Trophoblast cell (in vitro differentiated cells and primary cell): Measurements from ENCODE around the gene TNF.

Source experiments
- DNase-seq, 2 donors: peaks; one replicate each; pipeline ENCODE4 v3.0.0-alpha.2; 2016
- H2AFZ ChIP-seq: 2 replicates; pipeline ENCODE4 v1.6.1; 2013; ENCODE audit warnings: low read length, moderate library complexity, mild to moderate bottlenecking; ENCODE audit not compliant: insufficient read depth, poor library complexity
- H2AK5ac ChIP-seq: 2 replicates; pipeline ENCODE4 v1.6.1; 2013; ENCODE audit warnings: mild to moderate bottlenecking, low read length
- H2BK120ac ChIP-seq: 2 replicates; pipeline ENCODE4 v1.6.1; 2013; ENCODE audit warnings: low read length, mild to moderate bottlenecking, moderate library complexity; ENCODE audit not compliant: insufficient read depth, poor library complexity
- H2BK12ac ChIP-seq: 2 replicates; pipeline ENCODE4 v1.6.1; 2013; ENCODE audit warnings: mild to moderate bottlenecking, low read length, moderate library complexity
- H2BK5ac ChIP-seq: 2 replicates; pipeline ENCODE4 v1.6.1; 2013; ENCODE audit warnings: low read length, low read depth, moderate library complexity, mild to moderate bottlenecking; ENCODE audit not compliant: poor library complexity
- H3K14ac ChIP-seq: 2 replicates; pipeline ENCODE4 v1.6.1; 2013; ENCODE audit warnings: mild to moderate bottlenecking, low read length
- H3K18ac ChIP-seq: 2 replicates; pipeline ENCODE4 v1.6.1; 2013; ENCODE audit warnings: mild to moderate bottlenecking, low read length
- H3K23ac ChIP-seq: 2 replicates; pipeline ENCODE4 v1.6.1; 2013; ENCODE audit warnings: low read length
- H3K27ac ChIP-seq: 2 replicates; pipeline ENCODE4 v1.5.1; 2013; ENCODE audit warnings: low read depth, mild to moderate bottlenecking, inconsistent platforms, low read length, moderate library complexity
- H3K27me3 ChIP-seq: 2 replicates; pipeline ENCODE4 v1.6.1; 2013; ENCODE audit warnings: inconsistent platforms, mild to moderate bottlenecking, low read length, moderate library complexity; ENCODE audit not compliant: insufficient read depth
- H3K36me3 ChIP-seq, 2 experiments: 1 replicate in 1 of 2; 2 replicates in 1 of 2; pipeline ENCODE4 v1.6.1; 2013; ENCODE audit warnings: low read length in 2 of 2, mild to moderate bottlenecking in 2 of 2, moderate library complexity in 1 of 2; ENCODE audit not compliant: insufficient read depth in 2 of 2, control insufficient read depth in 1 of 2
- H3K4ac ChIP-seq: 2 replicates; pipeline ENCODE4 v1.6.1; 2013; ENCODE audit warnings: low read depth, mild to moderate bottlenecking, low read length, moderate library complexity
- H3K4me1 ChIP-seq, 2 experiments: 1 replicate in 1 of 2; 2 replicates in 1 of 2; pipeline ENCODE4 v1.6.1; 2013; ENCODE audit warnings: low read length in 2 of 2, mild to moderate bottlenecking in 2 of 2, moderate library complexity in 1 of 2; ENCODE audit not compliant: insufficient read depth in 2 of 2, control insufficient read depth in 1 of 2
- H3K4me2 ChIP-seq: 2 replicates; pipeline ENCODE4 v1.6.1; 2013; ENCODE audit warnings: inconsistent platforms, mild to moderate bottlenecking, low read length, moderate library complexity
- H3K4me3 ChIP-seq: 2 replicates; pipeline ENCODE4 v1.5.1; 2013; ENCODE audit warnings: mild to moderate bottlenecking, low read depth, low read length, inconsistent platforms
- H3K79me1 ChIP-seq: one replicate; pipeline ENCODE4 v1.6.1; 2013; ENCODE audit warnings: low read length
- H3K79me2 ChIP-seq: 2 replicates; pipeline ENCODE4 v1.6.1; 2013; ENCODE audit warnings: low read length, mild to moderate bottlenecking; ENCODE audit not compliant: control insufficient read depth, insufficient read depth, poor library complexity
- H3K9ac ChIP-seq: 2 replicates; pipeline ENCODE4 v1.6.1; 2013; ENCODE audit warnings: mild to moderate bottlenecking, low read length
- H3K9me3 ChIP-seq: 2 replicates; pipeline ENCODE4 v1.6.1; 2013; ENCODE audit warnings: low read depth, mild to moderate bottlenecking, control low read depth, inconsistent platforms, low read length; ENCODE audit not compliant: insufficient read depth
- H4K12ac ChIP-seq: 2 replicates; pipeline ENCODE4 v1.6.1; 2013; ENCODE audit warnings: low read depth, mild to moderate bottlenecking, low read length, moderate library complexity
- H4K8ac ChIP-seq: 2 replicates; pipeline ENCODE4 v1.6.1; 2013; ENCODE audit warnings: low read depth, mild to moderate bottlenecking, low read length, moderate library complexity
- H4K91ac ChIP-seq: one replicate; pipeline ENCODE4 v1.6.1; 2013; ENCODE audit warnings: low read depth, mild to moderate bottlenecking, low read length, moderate library complexity
- WGBS: extraction: QIAGEN DNeasy Blood & Tissue Kit; methylation state at CpG from one replicate; pipeline ENCODE4 v1.1.7; 2013; ENCODE audit warnings: missing lambda C conversion rate; ENCODE audit not compliant: insufficient read length, insufficient coverage; ENCODE audit errors: extremely low coverage; 5-methylcytosine and 5-hydroxymethylcytosine counted together

The TNF gene

DNA sequence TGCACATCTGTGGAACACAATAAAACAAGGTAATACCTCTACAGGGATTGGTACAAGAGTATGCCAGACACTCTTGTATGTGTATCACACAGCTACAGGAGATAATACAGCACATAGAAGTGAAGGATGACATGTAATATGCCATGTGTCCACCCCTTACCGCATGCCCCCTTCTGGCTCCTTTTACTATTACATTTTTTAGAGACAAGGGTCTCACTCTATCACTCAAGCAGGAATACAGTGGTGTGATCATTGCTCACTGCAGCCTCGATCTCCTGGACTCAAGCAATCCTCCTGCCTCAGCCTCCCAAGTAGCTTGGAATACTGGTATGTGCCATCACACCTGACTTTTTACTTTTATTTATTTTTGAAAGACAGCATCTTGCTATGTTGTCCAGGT lies 21.6 kb downstream of the TNF start:
- Histone ChIP-seq H2BK120ac (no peak overlapping the region), H4K91ac (no peak overlapping the region), H3K4ac (no peak overlapping the region), H3K23ac (no peak overlapping the region), H2AFZ (no peak overlapping the region), H3K36me3 (no peaks in the 10 kb centered on the region), H3K9ac (no peak overlapping the region), H2BK5ac (no peak overlapping the region), H2BK12ac (no peak overlapping the region), H3K4me1 (no peaks in the 10 kb centered on the region), H3K18ac (no peak overlapping the region), H3K79me1 (no peaks in the 10 kb centered on the region), H4K12ac (no peak overlapping the region), H2AK5ac (no peak overlapping the region), H3K4me2 (no peak overlapping the region), H3K79me2 (no peaks in the 10 kb centered on the region), H3K9me3 (no peaks in the 10 kb centered on the region), H3K27ac (no peak overlapping the region), H4K8ac (no peak overlapping the region), H3K4me3 (no peak overlapping the region), H3K27me3 (no peaks in the 10 kb centered on the region), H3K14ac (no peak overlapping the region)
- DNase-seq = peak in 1 of 2 donors; percentile 37
- WGBS = no CpG with 5 or more reads among the region's 2 CpGs

DNA sequence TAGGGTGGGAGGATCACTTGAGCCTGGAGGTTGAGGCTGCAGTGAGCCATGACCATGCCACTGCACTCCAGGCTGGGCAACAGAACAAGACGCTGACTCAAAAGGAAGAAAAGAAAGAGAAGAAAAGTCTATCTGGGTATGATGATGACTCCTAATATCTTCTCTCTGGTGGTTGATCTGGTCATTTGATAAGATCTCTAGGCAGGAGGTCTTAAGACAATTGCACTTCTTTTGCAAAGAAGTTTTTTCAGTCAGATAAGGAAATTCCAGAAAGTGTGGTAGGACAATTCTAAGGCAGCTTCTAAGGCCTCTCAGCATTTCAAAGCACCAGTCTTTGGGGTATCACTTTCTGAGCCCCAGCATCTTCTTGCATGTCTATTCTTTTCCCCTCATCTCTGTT lies 32.0 kb downstream of the TNF start:
- Histone ChIP-seq H3K18ac (no peak overlapping the region), H3K4me1 (no peaks in the 10 kb centered on the region), H3K4ac (no peak overlapping the region), H3K79me1 (no peaks in the 10 kb centered on the region), H2BK120ac (no peak overlapping the region), H3K36me3 (no peaks in the 10 kb centered on the region), H3K4me3 (no peak overlapping the region), H3K14ac (no peak overlapping the region), H4K12ac (no peak overlapping the region), H3K4me2 (no peak overlapping the region), H3K23ac (no peak overlapping the region), H4K91ac (no peak overlapping the region), H2AFZ (no peak overlapping the region), H3K79me2 (no peaks in the 10 kb centered on the region), H2AK5ac (no peak overlapping the region), H2BK12ac (no peak overlapping the region), H3K27me3 (no peaks in the 10 kb centered on the region), H3K9me3 (no peaks in the 10 kb centered on the region), H3K9ac (no peak overlapping the region), H4K8ac (no peak overlapping the region), H3K27ac (no peak overlapping the region), H2BK5ac (no peak overlapping the region)
- DNase-seq = no peak
- WGBS = no CpG with 5 or more reads among the region's 1 CpG

- no peak overlapping the region for H2BK12ac ChIP-seq
- no peak overlapping the region for H2AFZ ChIP-seq
- no peaks in the 10 kb centered on the region for H3K36me3 ChIP-seq
- no peaks in the 10 kb centered on the region for H3K9me3 ChIP-seq
- H3K4me2 ChIP-seq = no peak overlapping the region
- H4K8ac ChIP-seq = no peak overlapping the region
- no peak overlapping the region for H2BK5ac ChIP-seq
- H3K27me3 ChIP-seq = no peaks in the 10 kb centered on the region
- H2BK120ac ChIP-seq = no peak overlapping the region
- H3K79me1 ChIP-seq = no peaks in the 10 kb centered on the region
- H4K12ac ChIP-seq = no peak overlapping the region
- no peak overlapping the region for H3K23ac ChIP-seq
- no peak for DNase-seq
- no peak overlapping the region for H4K91ac ChIP-seq
- no peaks in the 10 kb centered on the region for H3K4me1 ChIP-seq
- no peak overlapping the region for H2AK5ac ChIP-seq
- no peak overlapping the region for H3K9ac ChIP-seq
- WGBS = no CpG with 5 or more reads among the region's 8 CpGs
- H3K18ac ChIP-seq = no peak overlapping the region
- no peaks in the 10 kb centered on the region for H3K79me2 ChIP-seq
- no peak overlapping the region for H3K4me3 ChIP-seq
- no peak overlapping the region for H3K4ac ChIP-seq
- no peak overlapping the region for H3K27ac ChIP-seq
- no peak overlapping the region for H3K14ac ChIP-seq
These were observed 34.4 kb downstream of the TNF start for GRCh38 chr6:31609519-31610406.

DNA sequence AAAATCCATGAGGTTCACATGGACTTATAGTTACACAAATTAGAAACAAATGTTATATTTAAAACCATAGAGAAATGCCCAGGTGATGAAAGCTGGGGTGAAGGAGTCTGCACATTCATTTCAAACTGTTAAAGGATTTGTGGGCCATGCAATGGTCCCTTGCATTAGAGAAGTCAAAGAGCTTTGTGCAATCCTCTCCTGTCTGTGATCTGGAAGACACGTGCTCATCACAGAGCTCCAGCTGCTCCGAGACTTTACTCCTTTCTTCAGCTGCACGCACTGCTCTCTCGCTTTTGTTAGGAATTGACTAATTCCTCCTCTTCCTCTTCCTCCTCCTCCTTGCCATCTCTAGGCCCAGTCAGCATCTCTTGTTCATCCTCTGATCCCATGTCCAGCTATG lies 35.6 kb downstream of the TNF start:
- no peak overlapping the region for H3K4me3 ChIP-seq
- H3K27me3 ChIP-seq = no peaks in the 10 kb centered on the region
- no peak overlapping the region for H2AFZ ChIP-seq
- no peak overlapping the region for H4K8ac ChIP-seq
- H3K14ac ChIP-seq = no peak overlapping the region
- no peak overlapping the region for H2BK12ac ChIP-seq
- H2BK5ac ChIP-seq = no peak overlapping the region
- H3K27ac ChIP-seq = no peak overlapping the region
- no peak overlapping the region for H2BK120ac ChIP-seq
- no peaks in the 10 kb centered on the region for H3K36me3 ChIP-seq
- H3K18ac ChIP-seq = no peak overlapping the region
- no peak overlapping the region for H4K12ac ChIP-seq
- H3K9ac ChIP-seq = no peak overlapping the region
- H4K91ac ChIP-seq = no peak overlapping the region
- H3K4me2 ChIP-seq = no peak overlapping the region
- DNase-seq = no peak
- no peak overlapping the region for H3K4ac ChIP-seq
- H3K9me3 ChIP-seq = no peaks in the 10 kb centered on the region
- H3K23ac ChIP-seq = no peak overlapping the region
- H3K79me2 ChIP-seq = no peaks in the 10 kb centered on the region
- WGBS = no CpG with 5 or more reads among the region's 4 CpGs
- no peak overlapping the region for H2AK5ac ChIP-seq
- H3K4me1 ChIP-seq = no peaks in the 10 kb centered on the region
- H3K79me1 ChIP-seq = no peaks in the 10 kb centered on the region
